Stimulated activated naive B cell treated with anti-CD40 and anti-IgM and Interleukin-4, amounts not matched to agents 10 μg/mL and 1 μg/mL and 100 μg/mL, for 72 hours (primary cell): ENCODE measurements around the gene SARDH.

Experiments
- ATAC-seq, 2 donors: fragments of 150-1000 bp; cut with Tn5 transposase; replicated peaks; 2 replicates each; pipeline ENCODE4 v1.10.0; 2021; ENCODE audit warnings: moderate library complexity in 1 of 2
- DNase-seq: peaks from one replicate; pipeline ENCODE4 v3.0.0; 2021
- H3K27ac Mint-ChIP-seq: one replicate; pipeline ENCODE4 v1.8.0; 2022; ENCODE audit warnings: mild to moderate bottlenecking, mixed read lengths
- H3K27me3 Mint-ChIP-seq, 2 donors: one replicate each; pipeline ENCODE4 v1.8.0; 2022; ENCODE audit warnings: mixed read lengths in 2 of 2
- H3K36me3 Mint-ChIP-seq, 2 donors: one replicate each; pipeline ENCODE4 v1.8.0; 2022; ENCODE audit warnings: mixed read lengths in 2 of 2, mild to moderate bottlenecking in 1 of 2
- H3K4me1 Mint-ChIP-seq, 2 donors: one replicate each; pipeline ENCODE4 v1.8.0; 2022; ENCODE audit warnings: mixed read lengths in 2 of 2, mild to moderate bottlenecking in 1 of 2
- H3K4me3 Mint-ChIP-seq, 2 donors: one replicate each; pipeline ENCODE4 v1.8.0; 2022; ENCODE audit warnings: mild to moderate bottlenecking in 2 of 2, mixed read lengths in 2 of 2, moderate library complexity in 1 of 2
- H3K9me3 Mint-ChIP-seq, 2 donors: one replicate each; pipeline ENCODE4 v1.8.0; 2022; ENCODE audit warnings: mixed read lengths in 2 of 2, mild to moderate bottlenecking in 1 of 2

The SARDH gene

GRCh38 chr9:133693703-133694529 is 44.2 kb downstream of the SARDH start:
- no peaks in the 10 kb centered on the region for H3K4me1 Mint-ChIP-seq
- peaks cover 32 to 36% of the 10 kb centered on the region in 2 donors for H3K27me3 Mint-ChIP-seq
- H3K27ac Mint-ChIP-seq: no peak overlapping the region
- H3K9me3 Mint-ChIP-seq: no peaks in the 10 kb centered on the region
- no peak overlapping the region for H3K4me3 Mint-ChIP-seq
- ATAC-seq (no peak), DNase-seq (no peak)
- H3K36me3 Mint-ChIP-seq: no peaks in the 10 kb centered on the region

GRCh38 chr9:133693116-133693515 is 45.0 kb downstream of the SARDH start:
- no peaks in the 10 kb centered on the region for H3K36me3 Mint-ChIP-seq
- H3K27me3 Mint-ChIP-seq: peaks cover 26 to 29% of the 10 kb centered on the region in 2 donors
- no peak overlapping the region for H3K27ac Mint-ChIP-seq
- no peak for ATAC-seq
- H3K4me3 Mint-ChIP-seq: no peak overlapping the region
- H3K4me1 Mint-ChIP-seq: no peaks in the 10 kb centered on the region
- no peaks in the 10 kb centered on the region for H3K9me3 Mint-ChIP-seq
- no peak for DNase-seq

GRCh38 chr9:133692364-133692985 is 45.7 kb downstream of the SARDH start:
- H3K9me3 Mint-ChIP-seq: no peaks in the 10 kb centered on the region
- no peak for DNase-seq
- H3K27ac Mint-ChIP-seq: no peak overlapping the region
- H3K27me3 Mint-ChIP-seq: peaks cover 23 to 29% of the 10 kb centered on the region in 2 donors
- H3K4me3 Mint-ChIP-seq: no peak overlapping the region
- no peak for ATAC-seq
- no peaks in the 10 kb centered on the region for H3K4me1 Mint-ChIP-seq
- H3K36me3 Mint-ChIP-seq: no peaks in the 10 kb centered on the region

GRCh38 chr9:133691626-133692363 is 46.4 kb downstream of the SARDH start:
- H3K36me3 Mint-ChIP-seq: no peaks in the 10 kb centered on the region
- H3K27me3 Mint-ChIP-seq: peaks cover 19 to 29% of the 10 kb centered on the region in 2 donors
- H3K9me3 Mint-ChIP-seq: no peaks in the 10 kb centered on the region
- no peaks in the 10 kb centered on the region for H3K4me1 Mint-ChIP-seq
- no peak overlapping the region for H3K27ac Mint-ChIP-seq
- no peak overlapping the region for H3K4me3 Mint-ChIP-seq
- DNase-seq (no peak), ATAC-seq (no peak)

GRCh38 chr9:133691191-133691590 is 47.0 kb downstream of the SARDH start:
- DNase-seq: no peak
- Mint-ChIP-seq H3K4me1 (no peaks in the 10 kb centered on the region), H3K9me3 (no peaks in the 10 kb centered on the region), H3K4me3 (no peak overlapping the region), H3K36me3 (no peaks in the 10 kb centered on the region), H3K27me3 (peaks cover 14 to 29% of the 10 kb centered on the region in 2 donors), H3K27ac (no peak overlapping the region)
- no peak for ATAC-seq

- no peaks in the 10 kb centered on the region for H3K4me1 Mint-ChIP-seq
- H3K4me3 Mint-ChIP-seq: no peak overlapping the region
- no peaks in the 10 kb centered on the region for H3K36me3 Mint-ChIP-seq
- no peaks in the 10 kb centered on the region for H3K9me3 Mint-ChIP-seq
- no peak overlapping the region for H3K27ac Mint-ChIP-seq
- no peak for ATAC-seq
- H3K27me3 Mint-ChIP-seq: peaks cover 8 to 23% of the 10 kb centered on the region in 2 donors
- no peak for DNase-seq
These were observed 48.0 kb downstream of the SARDH start for GRCh38 chr9:133690081-133690561.

GRCh38 chr9:133689151-133689763 is 48.9 kb downstream of the SARDH start:
- Mint-ChIP-seq H3K4me1 (no peaks in the 10 kb centered on the region), H3K4me3 (no peak overlapping the region), H3K36me3 (no peaks in the 10 kb centered on the region), H3K9me3 (no peaks in the 10 kb centered on the region), H3K27ac (no peak overlapping the region), H3K27me3 (peaks cover 0 to 16% of the 10 kb centered on the region in 2 donors)
- DNase-seq (no peak), ATAC-seq (no peak)

GRCh38 chr9:133687856-133688761 is 50.0 kb downstream of the SARDH start:
- DNase-seq: no peak
- no peak overlapping the region for H3K4me3 Mint-ChIP-seq
- H3K36me3 Mint-ChIP-seq: no peaks in the 10 kb centered on the region
- H3K9me3 Mint-ChIP-seq: no peaks in the 10 kb centered on the region
- peaks cover 3 to 7% of the 10 kb centered on the region in 2 donors for H3K4me1 Mint-ChIP-seq
- no peak for ATAC-seq
- H3K27ac Mint-ChIP-seq: no peak overlapping the region
- H3K27me3 Mint-ChIP-seq: peaks cover 0 to 12% of the 10 kb centered on the region in 2 donors

GRCh38 chr9:133686642-133687575 is 51.2 kb downstream of the SARDH start:
- Mint-ChIP-seq H3K4me3 (no peak overlapping the region), H3K36me3 (no peaks in the 10 kb centered on the region), H3K4me1 (peaks cover 3 to 10% of the 10 kb centered on the region in 2 donors), H3K27ac (no peak overlapping the region), H3K27me3 (no peaks in the 10 kb centered on the region), H3K9me3 (no peaks in the 10 kb centered on the region)
- DNase-seq: no peak
- ATAC-seq: no peak

GRCh38 chr9:133685653-133686609 is 52.2 kb downstream of the SARDH start:
- no peak overlapping the region for H3K4me3 Mint-ChIP-seq
- DNase-seq (no peak), ATAC-seq (no peak)
- peaks cover 3 to 10% of the 10 kb centered on the region in 2 donors for H3K4me1 Mint-ChIP-seq
- H3K27me3 Mint-ChIP-seq: no peaks in the 10 kb centered on the region
- no peak overlapping the region for H3K27ac Mint-ChIP-seq
- no peaks in the 10 kb centered on the region for H3K36me3 Mint-ChIP-seq
- H3K9me3 Mint-ChIP-seq: no peaks in the 10 kb centered on the region

GRCh38 chr9:133684936-133685361 is 53.2 kb downstream of the SARDH start:
- no peak for DNase-seq
- no peaks in the 10 kb centered on the region for H3K9me3 Mint-ChIP-seq
- H3K36me3 Mint-ChIP-seq: no peaks in the 10 kb centered on the region
- H3K27me3 Mint-ChIP-seq: no peaks in the 10 kb centered on the region
- H3K4me3 Mint-ChIP-seq: no peak overlapping the region
- H3K4me1 Mint-ChIP-seq: peaks cover 3 to 10% of the 10 kb centered on the region in 2 donors
- ATAC-seq: no peak
- H3K27ac Mint-ChIP-seq: no peak overlapping the region
